ENCODE results near the gene HTR3E.
"Not testable (repeated sequence)": the region's sequence is repeated elsewhere in the genome, so short reads cannot be mapped to it uniquely, and the experiment has no call there.

The HTR3E gene

GRCh38 chr3:184135149-184135910 is 38.5 kb downstream of the HTR3E start, which contains the start of gene EIF2B5:
Gene EIF2B5 (plus strand): TSS chr3:184135358. CDS start chr3:184135386, 28 bp downstream.
- peak within 1 kb of the TSS; percentile 86 to 98 for H3K4me3 Mint-ChIP-seq
- peak; percentile 96 for ATAC-seq
- H3K9me3 Mint-ChIP-seq, result no peaks in the 10 kb centered on the region
- peak within 1 kb of the TSS; percentile 97 to 98 for H3K27ac Mint-ChIP-seq
- no peaks in the 10 kb centered on the region for H3K27me3 Mint-ChIP-seq
- H3K4me1 Mint-ChIP-seq, result peaks cover 33% of the 10 kb centered on the region
- DNase-seq, result peak; percentile 82 to 87

- DNase-seq (no peak), ATAC-seq (no peak)
- no peaks in the 10 kb centered on the region for H3K27me3 Mint-ChIP-seq
- peaks cover 33% of the 10 kb centered on the region for H3K4me1 Mint-ChIP-seq
- H3K4me3 Mint-ChIP-seq, result peak overlapping the region; percentile 86 to 98
- H3K27ac Mint-ChIP-seq, result peak overlapping the region; percentile 97 to 98
- no peaks in the 10 kb centered on the region for H3K9me3 Mint-ChIP-seq
Measured at GRCh38 chr3:184135911-184136260, 39.0 kb downstream of the HTR3E start.

- Mint-ChIP-seq H3K27me3 (no peaks in the 10 kb centered on the region), H3K27ac (peak overlapping the region in 1 of 2 donors; percentile 61), H3K4me1 (peaks cover 27% of the 10 kb centered on the region), H3K9me3 (no peaks in the 10 kb centered on the region), H3K4me3 (no peak overlapping the region)
- DNase-seq, result no peak
- ATAC-seq, result no peak
Measured at GRCh38 chr3:184140436-184140835, 43.6 kb downstream of the HTR3E start.

GRCh38 chr3:184142199-184142598 is 45.3 kb downstream of the HTR3E start:
- Mint-ChIP-seq H3K4me3 (no peak overlapping the region), H3K4me1 (peaks cover 14% of the 10 kb centered on the region), H3K27me3 (no peaks in the 10 kb centered on the region), H3K27ac (peak overlapping the region in 1 of 2 donors; percentile 13), H3K9me3 (no peaks in the 10 kb centered on the region)
- no peak for ATAC-seq
- DNase-seq, result no peak

- H3K27me3 Mint-ChIP-seq, result no peaks in the 10 kb centered on the region
- H3K4me1 Mint-ChIP-seq, result peaks cover 4% of the 10 kb centered on the region
- no peak overlapping the region for H3K27ac Mint-ChIP-seq
- ATAC-seq (peak; percentile 41), DNase-seq (no peak)
- H3K4me3 Mint-ChIP-seq, result no peak overlapping the region
- H3K9me3 Mint-ChIP-seq, result no peaks in the 10 kb centered on the region
Measured at GRCh38 chr3:184143327-184143726, 46.5 kb downstream of the HTR3E start.

- no peaks in the 10 kb centered on the region for H3K9me3 Mint-ChIP-seq
- peaks cover 4% of the 10 kb centered on the region for H3K4me1 Mint-ChIP-seq
- DNase-seq (no peak), ATAC-seq (no peak)
- no peak overlapping the region for H3K27ac Mint-ChIP-seq
- H3K27me3 Mint-ChIP-seq, result no peaks in the 10 kb centered on the region
- H3K4me3 Mint-ChIP-seq, result no peak overlapping the region
Measured at GRCh38 chr3:184144505-184144904, 47.6 kb downstream of the HTR3E start.

- peak; percentile 83 for ATAC-seq
- no peak overlapping the region for H3K27ac Mint-ChIP-seq
- no peaks in the 10 kb centered on the region for H3K9me3 Mint-ChIP-seq
- no peaks in the 10 kb centered on the region for H3K27me3 Mint-ChIP-seq
- H3K4me1 Mint-ChIP-seq, result peaks cover 4% of the 10 kb centered on the region
- peak; percentile 11 to 32 for DNase-seq
- H3K4me3 Mint-ChIP-seq, result no peak overlapping the region
Measured at GRCh38 chr3:184145111-184145524, 48.3 kb downstream of the HTR3E start.

- Mint-ChIP-seq H3K27me3 (no peaks in the 10 kb centered on the region), H3K4me1 (peaks cover 4% of the 10 kb centered on the region), H3K4me3 (no peak overlapping the region), H3K9me3 (no peaks in the 10 kb centered on the region), H3K27ac (no peak overlapping the region)
- ATAC-seq (no peak), DNase-seq (no peak)
Measured at GRCh38 chr3:184145751-184146270, 48.9 kb downstream of the HTR3E start.

GRCh38 chr3:184148076-184148475 is 51.2 kb downstream of the HTR3E start:
- H3K4me1 Mint-ChIP-seq, result no peaks in the 10 kb centered on the region
- H3K4me3 Mint-ChIP-seq, result no peak overlapping the region
- no peaks in the 10 kb centered on the region for H3K27me3 Mint-ChIP-seq
- DNase-seq (no peak), ATAC-seq (no peak)
- H3K9me3 Mint-ChIP-seq, result no peaks in the 10 kb centered on the region
- no peak overlapping the region for H3K27ac Mint-ChIP-seq

- DNase-seq, result no peak
- Mint-ChIP-seq H3K4me3 (no peak overlapping the region), H3K27ac (no peak overlapping the region), H3K4me1 (no peaks in the 10 kb centered on the region), H3K9me3 (no peaks in the 10 kb centered on the region), H3K27me3 (no peaks in the 10 kb centered on the region)
- no peak for ATAC-seq
Measured at GRCh38 chr3:184149123-184149522, 52.3 kb downstream of the HTR3E start.

- not testable (repeated sequence) for H3K4me3 Mint-ChIP-seq, H3K27me3 Mint-ChIP-seq, H3K27ac Mint-ChIP-seq, H3K9me3 Mint-ChIP-seq, DNase-seq, ATAC-seq, H3K4me1 Mint-ChIP-seq
Measured at GRCh38 chr3:184149770-184150169, 52.9 kb downstream of the HTR3E start.

- peak within 1 kb of the TSS; percentile 95 to 96 for H3K27ac Mint-ChIP-seq
- DNase-seq, result peak; percentile 49 to 53
- ATAC-seq, result peak; percentile 80
- peak within 1 kb of the TSS; percentile 90 to 99 for H3K4me3 Mint-ChIP-seq
- no peaks in the 10 kb centered on the region for H3K27me3 Mint-ChIP-seq
- H3K9me3 Mint-ChIP-seq, result no peaks in the 10 kb centered on the region
- H3K4me1 Mint-ChIP-seq, result peaks cover 22% of the 10 kb centered on the region
Measured at GRCh38 chr3:184154885-184155643, 58.2 kb downstream of the HTR3E start, which contains the start of gene DVL3. Gene DVL3 (plus strand): TSS chr3:184155377. CDS start chr3:184155636, 259 bp downstream.

GRCh38 chr3:184155644-184156521 is 59.0 kb downstream of the HTR3E start:
- Mint-ChIP-seq H3K4me3 (peak overlapping the region; percentile 90 to 99), H3K4me1 (peaks cover 30% of the 10 kb centered on the region), H3K9me3 (no peaks in the 10 kb centered on the region), H3K27me3 (no peaks in the 10 kb centered on the region), H3K27ac (peak overlapping the region; percentile 95 to 96)
- ATAC-seq (peak; percentile 71), DNase-seq (peak; percentile 54 to 55)

- DNase-seq, result no peak
- no peak for ATAC-seq
- peaks cover 35% of the 10 kb centered on the region for H3K4me1 Mint-ChIP-seq
Measured at GRCh38 chr3:184156522-184156955, 59.7 kb downstream of the HTR3E start.

More at GRCh38 chr3:184156522-184156955, 59.7 kb downstream of the HTR3E start:
- Mint-ChIP-seq H3K9me3 (no peaks in the 10 kb centered on the region), H3K4me3 (peak overlapping the region; percentile 90 to 99), H3K27me3 (no peaks in the 10 kb centered on the region), H3K27ac (peak overlapping the region; percentile 77 to 96)

Data from stimulated activated naive CD8-positive, alpha-beta T cell treated with anti-CD3 and anti-CD28 coated beads, Interleukin-15, amount 100 ng/mL, for 72 hours (primary cell).